SK-N-SH (cell line): Measurements from ENCODE around the gene ITCH. TPM values are rescaled to one million over a fixed set of nuclear protein-coding genes. Genes with fewer than 3 reads are reported as not detected.
"Not testable (repeated sequence)": the region's sequence is repeated elsewhere in the genome, so short reads cannot be mapped to it uniquely, and the experiment has no call there.

Experiments used
- CTCF ChIA-PET: fragments of 300-600, 350-600 bp; formaldehyde crosslinking; extraction: SDS; loops from one replicate; lab custom pipeline; 2021; lab: Yijun Ruan, JAX
- POLR2A ChIA-PET: fragments of 350-600 bp; sonication (Branson Sonifier 250); formaldehyde crosslinking; extraction: SDS; loops from one replicate; lab custom pipeline; 2020; ENCODE audit warnings: antibody characterized with exemption, inconsistent platforms; lab: Yijun Ruan, JAX
- DNase-seq: peaks from one replicate; pipeline ENCODE4 v3.0.0; 2012
- H2AFZ ChIP-seq: fragments of 200-600 bp; sonication (generic); 2 replicates; pipeline ENCODE4 v1.8.1; 2016; ENCODE audit warnings: antibody characterized with exemption, mild to moderate bottlenecking, low read depth
- H3F3A ChIP-seq: fragments of 200-600 bp; sonication (generic); replicated peaks from 2 replicates; pipeline ENCODE3; 2016; ENCODE audit warnings: antibody characterized with exemption, mild to moderate bottlenecking; ENCODE audit not compliant: insufficient read depth
- H3K27ac ChIP-seq, 2 experiments: fragments of 200-500 bp in 1 of 2; fragments of 200-600 bp in 1 of 2; sonication (Bioruptor generic) in 1 of 2; sonication (generic), shearing (Covaris generic) in 1 of 2; 2 replicates each; pipeline versions ENCODE4 v1.5.1 to v1.6.1; 2014 to 2016; ENCODE audit warnings: low read depth in 2 of 2, inconsistent platforms in 1 of 2, low read length in 1 of 2, mild to moderate bottlenecking in 1 of 2, mixed read lengths in 1 of 2
- H3K27me3 ChIP-seq: fragments of 200-600 bp; sonication (generic), shearing (Covaris generic); 2 replicates; pipeline ENCODE4 v1.6.1; 2016; ENCODE audit warnings: mixed run types; ENCODE audit not compliant: insufficient read depth
- H3K36me3 ChIP-seq, 2 experiments: fragments of 200-500 bp in 1 of 2; fragments of 200-600 bp in 1 of 2; sonication (Bioruptor generic) in 1 of 2; sonication (generic) in 1 of 2; replicated peaks in 1 of 2; 2 replicates each; pipeline versions ENCODE3 to v1.5.1; 2014 to 2016; ENCODE audit warnings: low read length in 1 of 2, mild to moderate bottlenecking in 1 of 2; ENCODE audit not compliant: insufficient read depth in 2 of 2, control insufficient read depth in 1 of 2
- H3K4me1 ChIP-seq, 2 experiments: fragments of 200-500 bp in 1 of 2; fragments of 200-600 bp in 1 of 2; sonication (Bioruptor generic) in 1 of 2; sonication (generic), shearing (Covaris generic) in 1 of 2; 2 replicates each; pipeline versions ENCODE4 v1.5.1 to v1.6.1; 2014 to 2016; ENCODE audit warnings: low read depth in 1 of 2, low read length in 1 of 2, mixed run types in 1 of 2; ENCODE audit not compliant: insufficient read depth in 2 of 2, control insufficient read depth in 1 of 2
- H3K4me2 ChIP-seq: fragments of 200-600 bp; sonication (generic), shearing (Covaris generic); 2 replicates; pipeline ENCODE4 v1.6.1; 2017; ENCODE audit warnings: mixed run types
- H3K4me3 ChIP-seq, 2 experiments: fragments of 200-500 bp in 1 of 2; fragments of 200-600 bp in 1 of 2; sonication (Bioruptor generic) in 1 of 2; sonication (generic), shearing (Covaris generic) in 1 of 2; 2 replicates each; pipeline versions ENCODE4 v1.5.1 to v1.8.1; 2014 to 2016; ENCODE audit warnings: low read depth in 2 of 2, inconsistent platforms in 1 of 2, low read length in 1 of 2, mild to moderate bottlenecking in 1 of 2, mixed read lengths in 1 of 2, moderate library complexity in 1 of 2
- H3K79me2 ChIP-seq: fragments of 200-600 bp; sonication (generic); 2 replicates; pipeline ENCODE4 v1.8.1; 2017; ENCODE audit warnings: mild to moderate bottlenecking; ENCODE audit not compliant: insufficient read depth
- H3K9ac ChIP-seq: fragments of 200-600 bp; sonication (generic); 2 replicates; pipeline ENCODE4 v1.6.1; 2017; ENCODE audit warnings: mixed run types
- H3K9me2 ChIP-seq: fragments of 200-600 bp; sonication (generic); 2 replicates; pipeline ENCODE4 v1.6.1; 2017; ENCODE audit warnings: mixed run types
- H3K9me3 ChIP-seq: fragments of 200-600 bp; sonication (generic); 2 replicates; pipeline ENCODE4 v1.6.1; 2017; ENCODE audit warnings: mixed run types, mild to moderate bottlenecking, moderate library complexity
- H4K20me1 ChIP-seq: fragments of 200-600 bp; sonication (generic); 2 replicates; pipeline ENCODE4 v1.6.1; 2017; ENCODE audit warnings: mild to moderate bottlenecking, mixed run types; ENCODE audit not compliant: insufficient read depth
- CTCF ChIP-seq: fragments of 200-600 bp; sonication (generic); IDR thresholded peaks from 2 replicates; pipeline ENCODE4 v1.6.1; 2017; ENCODE audit warnings: antibody characterized with exemption, mild to moderate bottlenecking, moderate library complexity
- FOSL2 ChIP-seq: IDR thresholded peaks from 2 replicates; pipeline ENCODE4 v1.4.0; 2012; ENCODE audit warnings: low read depth, mild to moderate bottlenecking, moderate library complexity, borderline replicate concordance
- FOXJ3 ChIP-seq: sonication (generic); formaldehyde crosslinking; IDR thresholded peaks from 2 replicates; pipeline ENCODE4 v1.5.1; 2020; ENCODE audit warnings: mild to moderate bottlenecking, missing genetic modification reagents
- GABPA ChIP-seq: IDR thresholded peaks from 2 replicates; pipeline ENCODE4 v1.4.0; 2012; ENCODE audit warnings: low read depth, mild to moderate bottlenecking
- NFIC ChIP-seq: IDR thresholded peaks from 2 replicates; pipeline ENCODE4 v1.4.0; 2012; ENCODE audit warnings: borderline replicate concordance
- RCOR1 ChIP-seq: fragments of 150-350 bp; IDR thresholded peaks from 2 replicates; pipeline ENCODE4 v1.6.1; 2017; ENCODE audit warnings: antibody characterized with exemption, low read length
- RFX5 ChIP-seq: IDR thresholded peaks from 2 replicates; pipeline ENCODE4 v1.6.1; 2012; ENCODE audit warnings: mild to moderate bottlenecking, improper control_type of control experiment, low read length
- TAF1 ChIP-seq: IDR thresholded peaks from 2 replicates; pipeline ENCODE4 v1.6.1; 2012; ENCODE audit warnings: low read depth, mild to moderate bottlenecking, low read length, moderate library complexity, borderline replicate concordance
- USF2 ChIP-seq: fragments of 150-350 bp; IDR thresholded peaks from 2 replicates; pipeline ENCODE4 v1.6.1; 2017; ENCODE audit warnings: antibody characterized with exemption, low read length, low read depth, borderline replicate concordance
- YY1 ChIP-seq: IDR thresholded peaks from 2 replicates; pipeline ENCODE4 v1.4.0; 2012; ENCODE audit warnings: low read depth, mild to moderate bottlenecking
- WGBS: methylation state at CpG from one replicate; pipeline ENCODE4 v1.1.6; 2017; ENCODE audit warnings: low lambda C conversion rate; 5-methylcytosine and 5-hydroxymethylcytosine counted together
- polyA plus RNA-seq, 3 experiments: library from polyadenylated mRNA; depleted of rRNA; stranded (reverse); fragments of >200 nt; gene quantifications; 2 replicates each; pipeline ENCODE4 v1.2.3, GENCODE V29; 2012

Gene ITCH
- polyA plus RNA-seq, 1 of the 3 experiments (the other 2 are of a cell fraction), result 3.8 TPM

GRCh38 chr20:34512955-34513419, 149.9 kb downstream of the ITCH start:
- Histone ChIP-seq H3K27ac (peak overlapping the region in 1 of 2 experiments; percentile 5; a peak in 1 of 4 replicates), H2AFZ (no peak overlapping the region), H3K9ac (no peak overlapping the region), H3K27me3 (no peaks in the 10 kb centered on the region), H3K9me3 (no peaks in the 10 kb centered on the region)
- DNase-seq, result no peak
- POLR2A ChIA-PET, result no interaction called here
- TF ChIP-seq NFIC, result no peak
- no peak for TF ChIP-seq TAF1
- TF ChIP-seq RCOR1, result no peak
- no peak for TF ChIP-seq GABPA
- no peak for TF ChIP-seq RFX5
- no peak for TF ChIP-seq FOXJ3
- TF ChIP-seq YY1, result no peak
- no peak for TF ChIP-seq CTCF
- TF ChIP-seq FOSL2, result no peak
- TF ChIP-seq USF2, result no peak
- TF ChIP-seq, all 33 proteins: peak for 0
- Histone ChIP-seq H3K36me3 (peaks cover 37 to 41% of the 10 kb centered on the region in 2 experiments), H4K20me1 (0 out of 2 replicates have a peak, but pooled peaks cover under 1% of the 10 kb centered on the region), H3K9me2 (no peaks in the 10 kb centered on the region), H3K4me2 (no peak overlapping the region), H3K79me2 (peaks cover 15% of the 10 kb centered on the region), H3K4me3 (no peak overlapping the region), H3K4me1 (peaks cover 0 to 9% of the 10 kb centered on the region in 2 experiments; a peak in 2 of 4 replicates), H3F3A (peaks cover 21% of the 10 kb centered on the region)
- CTCF ChIA-PET, result interaction anchor here (0.7 to 1.7 kb wide), 4 partner anchors 9 to 200 kb away, joined by 3 to 5 read pairs (median 4); no protein-coding TSS in a partner anchor

GRCh38 chr20:34514034-34514433, 151.0 kb downstream of the ITCH start:
- H3K79me2 ChIP-seq, result peaks cover 25% of the 10 kb centered on the region
- H3K9ac ChIP-seq, H4K20me1 ChIP-seq, H3K9me3 ChIP-seq, H3K27me3 ChIP-seq, DNase-seq, H3K4me3 ChIP-seq, H3K4me1 ChIP-seq, H3K4me2 ChIP-seq, POLR2A ChIA-PET, H3K9me2 ChIP-seq, H2AFZ ChIP-seq: not testable (repeated sequence)
- WGBS, result 97% methylated on average over 17 of the region's 17 CpGs
- CTCF ChIA-PET, result interaction anchor here (1.3 kb wide), 1 partner anchor 9 kb away, joined by 5 read pairs; no protein-coding TSS in a partner anchor
- H3K36me3 ChIP-seq, result peaks cover 34 to 36% of the 10 kb centered on the region in 2 experiments
- peak overlapping the region in 1 of 2 experiments; percentile 92; a peak in 1 of 4 replicates for H3K27ac ChIP-seq
- peaks cover 21% of the 10 kb centered on the region for H3F3A ChIP-seq
